ENCODE measurements around the gene GPR155.
A peak's percentile ranks its signal among the peaks of the same experiment; 100 is the strongest.
"Not testable (repeated sequence)": the region's sequence is repeated elsewhere in the genome, so short reads cannot be mapped to it uniquely, and the experiment has no call there.

The GPR155 gene

GRCh38 chr2:174490051-174490450 is 3.2 kb upstream of the GPR155 start:
- DNase-seq (ENCODE audit: low read depth), result no peak

- DNase-seq (ENCODE audit: low read depth), result not testable (repeated sequence)
These were observed 2.7 kb upstream of the GPR155 start for GRCh38 chr2:174489520-174489919.

GRCh38 chr2:174487820-174488162 is 962 bp upstream of the GPR155 start:
- no peak for DNase-seq (ENCODE audit: low read depth)

GRCh38 chr2:174487108-174487819 is 435 bp upstream of the GPR155 start:
- peak; percentile 98 for DNase-seq (ENCODE audit: low read depth)

GRCh38 chr2:174485788-174486562 is 854 bp downstream of the GPR155 start:
- DNase-seq (ENCODE audit: low read depth), result peak; percentile 58

GRCh38 chr2:174485045-174485444 is 1.8 kb downstream of the GPR155 start:
- DNase-seq (ENCODE audit: low read depth), result not testable (repeated sequence)

GRCh38 chr2:174484573-174484972 is 2.3 kb downstream of the GPR155 start:
- no peak for DNase-seq (ENCODE audit: low read depth)

- DNase-seq (ENCODE audit: low read depth), result no peak
These were observed 4.0 kb downstream of the GPR155 start for GRCh38 chr2:174482854-174483253.

GRCh38 chr2:174477759-174478158 is 9.1 kb downstream of the GPR155 start:
- DNase-seq (ENCODE audit: low read depth), result no peak

GRCh38 chr2:174473796-174474195 is 13.0 kb downstream of the GPR155 start:
- DNase-seq (ENCODE audit: low read depth), result peak; percentile 48

- peak; percentile 36 for DNase-seq (ENCODE audit: low read depth)
These were observed 21.5 kb downstream of the GPR155 start for GRCh38 chr2:174465327-174465726.

- no peak for DNase-seq (ENCODE audit: low read depth)
These were observed 25.6 kb downstream of the GPR155 start for GRCh38 chr2:174461221-174461620.

GRCh38 chr2:174454566-174454965 is 32.3 kb downstream of the GPR155 start:
- DNase-seq (ENCODE audit: low read depth), result no peak

- DNase-seq (ENCODE audit: low read depth), result no peak
These were observed 36.6 kb downstream of the GPR155 start for GRCh38 chr2:174450021-174450816.

GRCh38 chr2:174449033-174449432 is 37.8 kb downstream of the GPR155 start:
- no peak for DNase-seq (ENCODE audit: low read depth)

- DNase-seq (ENCODE audit: low read depth), result no peak
These were observed 40.3 kb downstream of the GPR155 start for GRCh38 chr2:174446531-174446930.

GRCh38 chr2:174445248-174445647 is 41.6 kb downstream of the GPR155 start:
- no peak for DNase-seq (ENCODE audit: low read depth)

GRCh38 chr2:174444761-174445160 is 42.1 kb downstream of the GPR155 start:
- no peak for DNase-seq (ENCODE audit: low read depth)

GRCh38 chr2:174442546-174443510 is 44.0 kb downstream of the GPR155 start:
- DNase-seq (ENCODE audit: low read depth), result peak; percentile 86

GRCh38 chr2:174439950-174440349 is 46.9 kb downstream of the GPR155 start:
- DNase-seq (ENCODE audit: low read depth), result no peak

GRCh38 chr2:174439323-174439722 is 47.5 kb downstream of the GPR155 start:
- DNase-seq (ENCODE audit: low read depth), result no peak

All from ELR (cell line).